K562 (cell line): ENCODE data around the gene HMGA1. TPM values are rescaled to one million over a fixed set of nuclear protein-coding genes. Genes with fewer than 3 reads are reported as not detected.

ENCODE experiments used
- BRCA1 ChIP-seq, 2 experiments: fragments of 450-650 bp in 1 of 2; sonication (generic) in 1 of 2; formaldehyde crosslinking in 1 of 2; IDR thresholded peaks; 2 replicates each; pipeline versions ENCODE4 v1.5.0 to v1.6.1; 2017 to 2020; ENCODE audit warnings: mild to moderate bottlenecking in 1 of 2, missing genetic modification reagents in 1 of 2
- CBX1 ChIP-seq: sonication (generic); IDR thresholded peaks from 2 replicates; pipeline ENCODE4 v1.6.1; 2016; ENCODE audit warnings: antibody characterized with exemption, low read depth, mild to moderate bottlenecking
- CEBPG ChIP-seq, 3 experiments: fragments of 200-800 bp in 1 of 3; sonication (Bioruptor generic) in 1 of 3; sonication (generic) in 1 of 3; formaldehyde crosslinking in 1 of 3; IDR thresholded peaks in 2 of 3; conservative IDR thresholded peaks in 1 of 3; 2 replicates each; pipeline versions ENCODE4 v1.6.1 to v1.8.0; 2016 to 2022; ENCODE audit warnings: missing compliant biosample characterization in 2 of 3, missing genetic modification characterization in 2 of 3, mild to moderate bottlenecking in 1 of 3, missing genetic modification reagents in 1 of 3
- GABPA ChIP-seq: fragments of 200-800 bp; sonication (Bioruptor generic); conservative IDR thresholded peaks from 2 replicates; pipeline ENCODE4 v1.6.1; 2016; ENCODE audit warnings: low read depth, missing genetic modification characterization, missing compliant biosample characterization
- MYNN ChIP-seq, 2 experiments: sonication (generic); formaldehyde crosslinking in 1 of 2; IDR thresholded peaks; 2 replicates each; pipeline versions ENCODE4 v1.5.0 to v1.6.1; 2016 to 2020; ENCODE audit warnings: antibody characterized with exemption in 1 of 2, missing genetic modification reagents in 1 of 2
- POLR3G ChIP-seq: IDR thresholded peaks from 2 replicates; pipeline ENCODE4 v1.6.1; 2011; ENCODE audit not compliant: insufficient read length, insufficient replicate concordance; ENCODE audit errors: extremely low read depth
- PPARD ChIP-seq: fragments of 250-450 bp; sonication (Bioruptor Pico); IDR thresholded peaks from 2 replicates; pipeline ENCODE4 v1.8.0; 2022; ENCODE audit warnings: inconsistent platforms, mild to moderate bottlenecking, moderate library complexity
- RFX5 ChIP-seq: IDR thresholded peaks from 2 replicates; pipeline ENCODE4 v1.6.1; 2011; ENCODE audit warnings: low read depth, mild to moderate bottlenecking, improper control_type of control experiment, low read length
- SMARCC2 ChIP-seq: fragments of 450-650 bp; IDR thresholded peaks from 2 replicates; pipeline ENCODE4 v1.6.1; 2017; ENCODE audit warnings: antibody characterized with exemption, moderate library complexity, mild to moderate bottlenecking, low read depth
- SRSF9 ChIP-seq: fragments of 200-400 bp; formaldehyde crosslinking; IDR thresholded peaks from 2 replicates; pipeline ENCODE4 v1.6.1; 2017; ENCODE audit warnings: low read depth, low read length, borderline replicate concordance
- TARDBP ChIP-seq: fragments of 450-650 bp; IDR thresholded peaks from 2 replicates; pipeline ENCODE4 v1.6.1; 2016
- ZNF197 ChIP-seq: fragments of 200-800 bp; sonication (Bioruptor generic); IDR thresholded peaks from 2 replicates; pipeline ENCODE4 v1.6.1; 2016; ENCODE audit warnings: low read depth, missing genetic modification characterization, missing compliant biosample characterization
- ZNF23 ChIP-seq: fragments of 250-450 bp; sonication (Bioruptor Pico); IDR thresholded peaks from 2 replicates; pipeline ENCODE4 v1.4.0; 2020; ENCODE audit warnings: mild to moderate bottlenecking
- ZNF583 ChIP-seq: fragments of 250-450 bp; sonication (Bioruptor Pico); IDR thresholded peaks from 2 replicates; pipeline ENCODE4 v1.4.0; 2020
- ZNF785 ChIP-seq: fragments of 250-450 bp; sonication (Bioruptor Pico); IDR thresholded peaks from 2 replicates; pipeline ENCODE4 v1.4.0; 2020; ENCODE audit warnings: mild to moderate bottlenecking
- polyA plus RNA-seq, 8 experiments: library from polyadenylated mRNA; depleted of rRNA in 4 of 8; stranded (reverse) in 5 of 8; unstranded in 3 of 8; fragments of >200 nt; fragmentation: Nextera tagmentation in 2 of 8; fragmentation: Illumina TruSeq in 1 of 8; extraction: Ambion mirVana in 2 of 8; extraction: Trizol in 1 of 8; gene quantifications; 2 replicates each; pipeline versions ENCODE4 v1.2.1 to v1.2.3, GENCODE V29; 2011 to 2014; ENCODE audit warnings: inconsistent platforms in 1 of 8, missing spikeins in 1 of 8
- total RNA-seq, 7 experiments: library from RNA; depleted of rRNA in 6 of 7; stranded (reverse); fragments of >200 nt in 6 of 7; fragmentation: Illumina TruSeq in 2 of 7; extraction: Trizol in 2 of 7; gene quantifications; 2 replicates each; pipeline versions ENCODE4 v1.2.1 to v1.2.3, GENCODE V29; 2011 to 2021; ENCODE audit warnings: low replicate concordance in 1 of 7
- TF ChIP-seq, protein P1 (sequence below): fragments of 250-450 bp; sonication (Bioruptor Pico); IDR thresholded peaks from 2 replicates; pipeline ENCODE4 v1.5.0; 2020; ENCODE audit warnings: mild to moderate bottlenecking, borderline replicate concordance
- TF ChIP-seq, protein P2 (sequence below), 2 experiments: fragments of 450-650 bp; IDR thresholded peaks; 2 replicates each; pipeline ENCODE4 v1.6.1; 2016
- TF ChIP-seq, protein P3 (sequence below): fragments of 450-650 bp; IDR thresholded peaks from 2 replicates; pipeline ENCODE4 v1.7.1; 2018; ENCODE audit warnings: mild to moderate bottlenecking, low read depth; ENCODE audit not compliant: partially characterized antibody
- TF ChIP-seq, protein P4 (sequence below): sonication (generic); formaldehyde crosslinking; IDR thresholded peaks from 2 replicates; pipeline ENCODE4 v1.5.0; 2020; ENCODE audit warnings: missing genetic modification reagents

Gene HMGA1
- total and polyA plus RNA-seq, 9 of the 15 experiments (the other 6 are each of a cell fraction or from before 2014, with no cell fraction given) = 27.8 to 1,947 (median 594) TPM

DNA sequence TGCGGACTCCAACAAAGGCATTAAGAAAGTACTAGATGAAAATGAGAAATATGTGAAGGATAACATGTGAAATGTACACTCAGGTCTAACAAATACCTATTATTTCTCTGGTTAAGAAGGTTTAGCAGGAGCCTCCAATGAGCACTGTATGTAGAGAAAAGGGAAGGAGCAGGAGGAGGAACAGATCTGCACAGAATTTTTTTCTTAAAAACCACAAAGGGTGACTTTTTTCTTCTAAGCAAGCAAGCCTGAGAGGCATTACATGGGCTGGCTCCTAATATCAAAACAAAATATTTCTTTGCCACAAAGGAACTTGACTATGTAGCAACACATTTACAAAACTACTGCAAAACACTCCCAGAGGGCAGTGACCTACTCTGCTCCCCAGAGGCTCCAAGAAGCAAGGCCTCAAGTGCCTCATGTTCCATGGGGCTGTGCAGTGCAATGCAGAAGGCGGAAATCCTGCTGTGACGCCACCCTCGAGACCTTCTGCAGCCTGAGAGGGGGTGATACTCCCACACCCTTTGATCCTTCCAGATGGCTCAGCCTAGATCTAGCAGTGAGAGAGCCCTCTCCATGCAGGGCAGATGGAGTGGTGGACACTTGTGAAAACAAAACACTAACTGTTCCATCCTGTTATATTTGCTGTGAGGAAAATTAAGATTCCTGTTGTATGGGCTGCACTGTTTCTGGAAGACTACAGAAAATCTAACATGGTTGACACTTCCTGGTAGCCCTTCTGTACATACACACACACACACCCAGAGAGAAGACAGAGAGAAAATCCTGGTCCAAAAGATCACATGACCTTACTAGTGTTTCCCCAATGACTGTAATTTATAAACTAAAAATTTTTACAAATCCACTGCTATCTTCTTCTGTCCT is 48.1 kb downstream of the HMGA1 start (continued):
- peak; percentile 52; the same call in 1 of the 2 replicates for TF ChIP-seq GABPA (tag)
- TF ChIP-seq CEBPG (CRISPR knock-in tag; IDR thresholded peaks at IDR 0.05) = no peak
- TF ChIP-seq CEBPG (tag; conservative IDR thresholded peaks at IDR 0.05 in 1 of 2, IDR thresholded peaks at IDR 0.05 in 1 of 2) = 0 out of 4 replicates have a peak, but pooled peaks of 1 of the 2 experiments have one; percentile 13
- TF ChIP-seq, protein P1, sequence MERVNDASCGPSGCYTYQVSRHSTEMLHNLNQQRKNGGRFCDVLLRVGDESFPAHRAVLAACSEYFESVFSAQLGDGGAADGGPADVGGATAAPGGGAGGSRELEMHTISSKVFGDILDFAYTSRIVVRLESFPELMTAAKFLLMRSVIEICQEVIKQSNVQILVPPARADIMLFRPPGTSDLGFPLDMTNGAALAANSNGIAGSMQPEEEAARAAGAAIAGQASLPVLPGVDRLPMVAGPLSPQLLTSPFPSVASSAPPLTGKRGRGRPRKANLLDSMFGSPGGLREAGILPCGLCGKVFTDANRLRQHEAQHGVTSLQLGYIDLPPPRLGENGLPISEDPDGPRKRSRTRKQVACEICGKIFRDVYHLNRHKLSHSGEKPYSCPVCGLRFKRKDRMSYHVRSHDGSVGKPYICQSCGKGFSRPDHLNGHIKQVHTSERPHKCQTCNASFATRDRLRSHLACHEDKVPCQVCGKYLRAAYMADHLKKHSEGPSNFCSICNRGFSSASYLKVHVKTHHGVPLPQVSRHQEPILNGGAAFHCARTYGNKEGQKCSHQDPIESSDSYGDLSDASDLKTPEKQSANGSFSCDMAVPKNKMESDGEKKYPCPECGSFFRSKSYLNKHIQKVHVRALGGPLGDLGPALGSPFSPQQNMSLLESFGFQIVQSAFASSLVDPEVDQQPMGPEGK = no peak
- peak; percentile 92; the same call in 1 of the 2 replicates for TF ChIP-seq CBX1
- no peak for TF ChIP-seq POLR3G
- TF ChIP-seq SRSF9 = no peak
- no peak for TF ChIP-seq ZNF785 (CRISPR knock-in tag)
- TF ChIP-seq ZNF197 (CRISPR knock-in tag) = no peak
- TF ChIP-seq, protein P2, sequence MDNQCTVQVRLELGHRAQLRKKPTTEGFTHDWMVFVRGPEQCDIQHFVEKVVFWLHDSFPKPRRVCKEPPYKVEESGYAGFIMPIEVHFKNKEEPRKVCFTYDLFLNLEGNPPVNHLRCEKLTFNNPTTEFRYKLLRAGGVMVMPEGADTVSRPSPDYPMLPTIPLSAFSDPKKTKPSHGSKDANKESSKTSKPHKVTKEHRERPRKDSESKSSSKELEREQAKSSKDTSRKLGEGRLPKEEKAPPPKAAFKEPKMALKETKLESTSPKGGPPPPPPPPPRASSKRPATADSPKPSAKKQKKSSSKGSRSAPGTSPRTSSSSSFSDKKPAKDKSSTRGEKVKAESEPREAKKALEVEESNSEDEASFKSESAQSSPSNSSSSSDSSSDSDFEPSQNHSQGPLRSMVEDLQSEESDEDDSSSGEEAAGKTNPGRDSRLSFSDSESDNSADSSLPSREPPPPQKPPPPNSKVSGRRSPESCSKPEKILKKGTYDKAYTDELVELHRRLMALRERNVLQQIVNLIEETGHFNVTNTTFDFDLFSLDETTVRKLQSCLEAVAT (IDR thresholded peaks at IDR 0.05) = no peak
- no peak for TF ChIP-seq RFX5
- TF ChIP-seq, protein P3, sequence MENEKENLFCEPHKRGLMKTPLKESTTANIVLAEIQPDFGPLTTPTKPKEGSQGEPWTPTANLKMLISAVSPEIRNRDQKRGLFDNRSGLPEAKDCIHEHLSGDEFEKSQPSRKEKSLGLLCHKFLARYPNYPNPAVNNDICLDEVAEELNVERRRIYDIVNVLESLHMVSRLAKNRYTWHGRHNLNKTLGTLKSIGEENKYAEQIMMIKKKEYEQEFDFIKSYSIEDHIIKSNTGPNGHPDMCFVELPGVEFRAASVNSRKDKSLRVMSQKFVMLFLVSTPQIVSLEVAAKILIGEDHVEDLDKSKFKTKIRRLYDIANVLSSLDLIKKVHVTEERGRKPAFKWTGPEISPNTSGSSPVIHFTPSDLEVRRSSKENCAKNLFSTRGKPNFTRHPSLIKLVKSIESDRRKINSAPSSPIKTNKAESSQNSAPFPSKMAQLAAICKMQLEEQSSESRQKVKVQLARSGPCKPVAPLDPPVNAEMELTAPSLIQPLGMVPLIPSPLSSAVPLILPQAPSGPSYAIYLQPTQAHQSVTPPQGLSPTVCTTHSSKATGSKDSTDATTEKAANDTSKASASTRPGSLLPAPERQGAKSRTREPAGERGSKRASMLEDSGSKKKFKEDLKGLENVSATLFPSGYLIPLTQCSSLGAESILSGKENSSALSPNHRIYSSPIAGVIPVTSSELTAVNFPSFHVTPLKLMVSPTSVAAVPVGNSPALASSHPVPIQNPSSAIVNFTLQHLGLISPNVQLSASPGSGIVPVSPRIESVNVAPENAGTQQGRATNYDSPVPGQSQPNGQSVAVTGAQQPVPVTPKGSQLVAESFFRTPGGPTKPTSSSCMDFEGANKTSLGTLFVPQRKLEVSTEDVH = no peak
- TF ChIP-seq PPARD (CRISPR knock-in tag) = no peak
- TF ChIP-seq SMARCC2 = peak; percentile 47; the same call in 1 of the 2 replicates
- TF ChIP-seq ZNF23 (CRISPR knock-in tag) = no peak
- TF ChIP-seq, protein P4, sequence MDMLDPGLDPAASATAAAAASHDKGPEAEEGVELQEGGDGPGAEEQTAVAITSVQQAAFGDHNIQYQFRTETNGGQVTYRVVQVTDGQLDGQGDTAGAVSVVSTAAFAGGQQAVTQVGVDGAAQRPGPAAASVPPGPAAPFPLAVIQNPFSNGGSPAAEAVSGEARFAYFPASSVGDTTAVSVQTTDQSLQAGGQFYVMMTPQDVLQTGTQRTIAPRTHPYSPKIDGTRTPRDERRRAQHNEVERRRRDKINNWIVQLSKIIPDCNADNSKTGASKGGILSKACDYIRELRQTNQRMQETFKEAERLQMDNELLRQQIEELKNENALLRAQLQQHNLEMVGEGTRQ (CRISPR knock-in tag) = no peak
- peak; percentile 50; the same call in 1 of the 2 replicates for TF ChIP-seq MYNN (IDR thresholded peaks at IDR 0.05)
- TF ChIP-seq MYNN (CRISPR knock-in tag; IDR thresholded peaks at IDR 0.05) = no peak
- no peak for TF ChIP-seq BRCA1 (IDR thresholded peaks at IDR 0.05)
- no peak for TF ChIP-seq BRCA1 (CRISPR knock-in tag; IDR thresholded peaks at IDR 0.05)
- TF ChIP-seq ZNF583 (CRISPR knock-in tag) = no peak
- TF ChIP-seq TARDBP = no peak
